GM12878 (cell line): ENCODE data around the gene VSX1. TPM values are rescaled to one million over a fixed set of nuclear protein-coding genes. Genes with fewer than 3 reads are reported as not detected.

Experiments
- ATAC-seq: fragments of 200-7000 bp; cut with Tn5 transposase; 3 replicates; pipeline ENCODE4 v1.9.1; 2020; ENCODE audit warnings: mild to moderate bottlenecking, moderate library complexity
- BruUV-seq: library from RNA; stranded (reverse); fragments of 400-500 nt; replicated peaks from 2 replicates; lab custom pipeline; 2021; lab: Mats Ljungman, UMichigan
- CTCF ChIA-PET: fragments of 300-600 bp; sonication (Branson Sonifier 250); formaldehyde crosslinking; extraction: SDS; loops from one replicate; lab custom pipeline; 2021; ENCODE audit warnings: inconsistent platforms; lab: Yijun Ruan, JAX
- POLR2A ChIA-PET: fragments of 350-600 bp; formaldehyde crosslinking; extraction: SDS; loops from one replicate; lab custom pipeline; 2021; ENCODE audit warnings: inconsistent platforms; lab: Charles Lee
- RAD21 ChIA-PET: fragments of 300-600 bp; sonication (Branson Sonifier 250); formaldehyde crosslinking; loops from one replicate; lab custom pipeline; 2023; ENCODE audit warnings: antibody characterized with exemption; ENCODE audit not compliant: unreplicated experiment; lab: Charles Lee
- SMC1A ChIA-PET: fragments of 300-600 bp; sonication (Branson Sonifier 250); formaldehyde crosslinking; loops from one replicate; lab custom pipeline; 2023; ENCODE audit not compliant: unreplicated experiment, uncharacterized antibody; lab: Charles Lee
- DNase-seq: peaks from one replicate; pipeline ENCODE4 v3.0.0-alpha.2; 2011; ENCODE audit warnings: low read depth, low spot score
- FAIRE-seq: peaks from 3 replicates; lab custom pipeline; 2011; peaks lifted over from hg19 to GRCh38; lab: Jason Lieb, UNC
- H2AFZ ChIP-seq: 2 replicates; pipeline ENCODE4 v1.6.0; 2011; ENCODE audit warnings: low read depth, low read length, control low read depth; ENCODE audit not compliant: control insufficient read depth
- H3K27ac ChIP-seq: 2 replicates; pipeline ENCODE4 v1.5.1; 2011; ENCODE audit warnings: control low read depth; ENCODE audit not compliant: control insufficient read depth, insufficient read depth
- H3K27me3 ChIP-seq, 2 experiments: replicated peaks in 1 of 2; 2 replicates each; pipeline versions ENCODE4 v1.6.0 to v1.6.1; 2011; ENCODE audit warnings: low read length in 1 of 2; ENCODE audit not compliant: control insufficient read depth in 2 of 2, insufficient read depth in 2 of 2
- H3K36me3 ChIP-seq, 2 experiments: 2 replicates each; pipeline ENCODE4 v1.5.1; 2011; ENCODE audit warnings: low read length in 1 of 2; ENCODE audit not compliant: control insufficient read depth in 2 of 2, insufficient read depth in 2 of 2
- H3K4me1 ChIP-seq: 2 replicates; pipeline ENCODE4 v1.6.1; 2011; ENCODE audit warnings: mild to moderate bottlenecking, low read length, moderate library complexity, mixed read lengths; ENCODE audit not compliant: control insufficient read depth, insufficient read depth
- H3K4me2 ChIP-seq: 2 replicates; pipeline ENCODE4 v1.6.0; 2011; ENCODE audit warnings: control low read depth; ENCODE audit not compliant: control insufficient read depth, insufficient read depth
- H3K4me3 ChIP-seq: fragments of 200-600 bp; sonication (generic); 2 replicates; pipeline ENCODE4 v1.5.1; 2016
- H3K79me2 ChIP-seq: 2 replicates; pipeline ENCODE4 v1.6.0; 2011; ENCODE audit warnings: low read length; ENCODE audit not compliant: control insufficient read depth, insufficient read depth
- H3K9ac ChIP-seq: 2 replicates; pipeline ENCODE4 v1.8.0; 2011; ENCODE audit warnings: low read length, control low read depth, mixed read lengths; ENCODE audit not compliant: control insufficient read depth, insufficient read depth
- H3K9me3 ChIP-seq: replicated peaks from 3 replicates; pipeline ENCODE4 v1.5.1; 2011; ENCODE audit warnings: mild to moderate bottlenecking, low read length; ENCODE audit not compliant: control insufficient read depth, insufficient read depth
- H4K20me1 ChIP-seq: 2 replicates; pipeline ENCODE4 v1.6.0; 2011; ENCODE audit not compliant: control insufficient read depth, insufficient read depth
- BMI1 ChIP-seq: fragments of 450-650 bp; IDR thresholded peaks from 2 replicates; pipeline ENCODE4 v1.6.1; 2016; ENCODE audit warnings: mild to moderate bottlenecking, moderate library complexity, borderline replicate concordance
- BRCA1 ChIP-seq: IDR thresholded peaks from 2 replicates; pipeline ENCODE4 v1.6.1; 2011; ENCODE audit warnings: low read depth, low read length, improper control_type of control experiment
- CBX3 ChIP-seq: fragments of 200-600 bp; sonication (generic); IDR thresholded peaks from 2 replicates; pipeline ENCODE4 v1.6.1; 2016; ENCODE audit warnings: low read depth, borderline replicate concordance
- CHD1 ChIP-seq: IDR thresholded peaks from 2 replicates; pipeline ENCODE4 v1.6.1; 2012; ENCODE audit warnings: low read depth, low read length, improper control_type of control experiment
- IRF5 ChIP-seq: fragments of 450-650 bp; IDR thresholded peaks from 2 replicates; pipeline ENCODE4 v1.6.1; 2017; ENCODE audit warnings: borderline replicate concordance
- MTA3 ChIP-seq: IDR thresholded peaks from 2 replicates; pipeline ENCODE4 v1.6.1; 2012; ENCODE audit warnings: low read length, inconsistent platforms, borderline replicate concordance
- MXI1 ChIP-seq: fragments of 150-350 bp; IDR thresholded peaks from 2 replicates; pipeline ENCODE4 v1.6.1; 2011; ENCODE audit warnings: low read depth, mild to moderate bottlenecking, inconsistent platforms, low read length, improper control_type of control experiment
- NR2F1 ChIP-seq: fragments of 450-650 bp; conservative IDR thresholded peaks from 2 replicates; pipeline ENCODE4 v1.6.1; 2017; ENCODE audit warnings: mild to moderate bottlenecking
- PAX5 ChIP-seq: IDR thresholded peaks from 2 replicates; pipeline ENCODE4 v1.6.1; 2011; ENCODE audit warnings: low read depth, low read length, borderline replicate concordance
- POLR2AphosphoS5 ChIP-seq: IDR thresholded peaks from 2 replicates; pipeline ENCODE4 v1.6.1; 2011; ENCODE audit warnings: mild to moderate bottlenecking, low read length, inconsistent platforms
- POU2F2 ChIP-seq: IDR thresholded peaks from 3 replicates; pipeline ENCODE4 v1.6.1; 2011; ENCODE audit warnings: low read depth, mild to moderate bottlenecking, low read length, borderline replicate concordance
- RAD51 ChIP-seq: fragments of 450-650 bp; IDR thresholded peaks from 2 replicates; pipeline ENCODE4 v1.6.1; 2016; ENCODE audit warnings: moderate library complexity, mild to moderate bottlenecking, inconsistent platforms
- REST ChIP-seq: IDR thresholded peaks from 2 replicates; pipeline ENCODE4 v1.6.1; 2012; ENCODE audit warnings: mild to moderate bottlenecking, low read depth, low read length
- RFX5 ChIP-seq: IDR thresholded peaks from 2 replicates; pipeline ENCODE4 v1.6.1; 2011; ENCODE audit warnings: low read depth, low read length, improper control_type of control experiment
- SIN3A ChIP-seq: IDR thresholded peaks from 2 replicates; pipeline ENCODE4 v1.6.1; 2012; ENCODE audit warnings: low read depth, low read length, improper control_type of control experiment
- SUPT20H ChIP-seq: IDR thresholded peaks from 2 replicates; pipeline ENCODE4 v1.6.1; 2011; ENCODE audit warnings: low read depth, mild to moderate bottlenecking, low read length, moderate library complexity, borderline replicate concordance; ENCODE audit not compliant: control insufficient read depth
- WGBS: methylation state at CpG from one replicate; pipeline ENCODE4 v1.1.6; 2016; ENCODE audit warnings: low lambda C conversion rate; ENCODE audit not compliant: insufficient replicate concordance, insufficient coverage; ENCODE audit errors: missing lambda C conversion rate; 5-methylcytosine and 5-hydroxymethylcytosine counted together
- in situ Hi-C: fragments of 300-500 bp; cut with MboI; formaldehyde crosslinking; loops from 9 replicates; pipeline ENCODE4 v1.14.3; 2018; ENCODE audit warnings: mixed read lengths
- intact Hi-C: fragments of 100-400 bp; cut with micrococcal nuclease; formaldehyde crosslinking; loops from one replicate; pipeline ENCODE4 v1.14.2; 2022; ENCODE audit not compliant: unreplicated experiment
- polyA plus RNA-seq, 11 experiments: library from polyadenylated mRNA; depleted of rRNA in 4 of 11; unstranded in 6 of 11; stranded (reverse) in 5 of 11; fragments of >200 nt; fragmentation: Nextera tagmentation in 4 of 11; fragmentation: Illumina TruSeq in 1 of 11; extraction: Ambion mirVana in 4 of 11; extraction: Trizol in 1 of 11; gene quantifications; 1 replicate in 1 of 11; 2 replicates in 10 of 11; pipeline versions ENCODE4 v1.2.1 to v1.2.3, GENCODE V29; 2011 to 2016; ENCODE audit warnings: inconsistent platforms in 2 of 11, missing spikeins in 2 of 11, low read depth in 1 of 11
- total RNA-seq, 4 experiments: library from RNA; depleted of rRNA in 3 of 4; stranded (reverse); fragments of >200 nt in 3 of 4; fragmentation: Illumina TruSeq in 1 of 4; extraction: Trizol in 1 of 4; gene quantifications; 2 replicates each; pipeline versions ENCODE4 v1.2.1 to v1.2.3, GENCODE V29; 2013 to 2021
- TF ChIP-seq, protein P1 (sequence below): fragments of 450-650 bp; IDR thresholded peaks from 2 replicates; pipeline ENCODE4 v1.6.1; 2016; ENCODE audit warnings: mild to moderate bottlenecking

The VSX1 gene
- total and polyA plus RNA-seq, 10 of the 15 experiments (the other 5 are each of a cell fraction or from before 2014, with no cell fraction given) = 0.05 TPM; not detected in 9

DNA sequence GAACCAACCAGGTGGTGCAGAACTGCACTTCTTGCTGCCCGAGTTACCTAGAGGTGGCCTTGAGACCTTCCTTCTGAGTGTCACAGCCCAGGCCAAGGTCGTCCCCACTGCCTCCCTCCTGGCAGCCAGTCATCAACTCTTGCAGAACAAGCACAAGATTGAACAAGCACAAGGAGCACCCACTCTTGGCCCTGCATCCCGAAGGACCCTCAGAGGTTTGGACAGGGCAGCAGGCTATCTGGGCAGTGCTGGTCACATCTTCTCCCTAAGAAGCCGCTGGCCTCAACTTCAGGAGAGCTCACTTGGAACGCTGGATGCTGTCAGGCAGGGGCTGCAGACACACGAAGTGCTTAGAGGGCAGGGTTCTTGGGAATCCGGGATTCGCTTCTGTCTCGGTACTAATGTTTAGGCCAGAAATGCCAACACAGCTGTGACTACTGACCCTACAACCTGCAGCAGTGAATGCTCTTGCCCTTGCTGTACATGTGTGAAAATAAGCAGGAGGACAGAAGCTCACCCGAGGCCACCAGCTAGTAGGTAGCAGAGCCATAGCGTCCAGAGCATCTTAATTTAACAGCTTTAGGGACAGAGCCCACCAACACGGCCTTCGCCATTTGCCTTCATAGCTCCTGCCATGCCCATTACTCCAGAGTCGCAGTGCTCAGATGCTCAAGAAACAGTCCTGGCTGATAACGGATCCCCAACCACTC is 20.0 kb downstream of the VSX1 start:
- ChIA-PET CTCF (interaction anchor here (1.1 to 12.6 kb wide), 5 partner anchors 12 to 338 kb away, joined by 3 to 244 read pairs (median 3); partner anchors contain the start of gene APMAP), SMC1A (interaction anchor here (0.8 to 6.4 kb wide), 9 partner anchors 13 to 346 kb away, joined by 3 to 116 read pairs (median 3); partner anchors contain the start of genes APMAP and GINS1), RAD21 (interaction anchor here (0.8 to 9.2 kb wide), 3 partner anchors 25 to 117 kb away, joined by 3 to 87 read pairs (median 4); partner anchors contain the start of gene APMAP), POLR2A (interaction anchor here (0.6 kb wide), 1 partner anchor 64 kb away, joined by 3 read pairs; no protein-coding TSS in a partner anchor)
- no peak for ATAC-seq
- no peak overlapping the region for H3K4me2 ChIP-seq
- intact Hi-C loops (no loop called here), in situ Hi-C loops (loop anchor here (5.0 to 25.0 kb wide), 3 partner anchors 70 to 1700 kb away; partner anchors contain the start of genes APMAP, GZF1 and NXT1)
- H3K9me3 ChIP-seq = no peaks in the 10 kb centered on the region
- no peak overlapping the region for H3K9ac ChIP-seq
- H4K20me1 ChIP-seq = no peaks in the 10 kb centered on the region
- H3K27ac ChIP-seq = no peak overlapping the region
- peaks cover 11% of the 10 kb centered on the region for H3K4me1 ChIP-seq
- peaks cover 7% of the 10 kb centered on the region for H3K79me2 ChIP-seq
- no peak overlapping the region for H3K4me3 ChIP-seq
- no peak overlapping the region for H2AFZ ChIP-seq
- FAIRE-seq = no peak
- H3K36me3 ChIP-seq = no peaks in the 10 kb centered on the region
- WGBS = 70% methylated on average over 15 of the region's 15 CpGs
- no TSS peak for BruUV-seq
- H3K27me3 ChIP-seq = peaks cover 0 to 4% of the 10 kb centered on the region in 2 experiments; a peak in 2 of 4 replicates
- DNase-seq = no peak
- no peak for TF ChIP-seq NR2F1
- no peak for TF ChIP-seq PAX5
- TF ChIP-seq CHD1 = no peak
- no peak for TF ChIP-seq SIN3A
- TF ChIP-seq POLR2AphosphoS5 = no peak
- no peak for TF ChIP-seq MXI1
- no peak for TF ChIP-seq RFX5
- TF ChIP-seq RAD51 = no peak
- no peak for TF ChIP-seq MTA3
- no peak for TF ChIP-seq POU2F2
- TF ChIP-seq, protein P1, sequence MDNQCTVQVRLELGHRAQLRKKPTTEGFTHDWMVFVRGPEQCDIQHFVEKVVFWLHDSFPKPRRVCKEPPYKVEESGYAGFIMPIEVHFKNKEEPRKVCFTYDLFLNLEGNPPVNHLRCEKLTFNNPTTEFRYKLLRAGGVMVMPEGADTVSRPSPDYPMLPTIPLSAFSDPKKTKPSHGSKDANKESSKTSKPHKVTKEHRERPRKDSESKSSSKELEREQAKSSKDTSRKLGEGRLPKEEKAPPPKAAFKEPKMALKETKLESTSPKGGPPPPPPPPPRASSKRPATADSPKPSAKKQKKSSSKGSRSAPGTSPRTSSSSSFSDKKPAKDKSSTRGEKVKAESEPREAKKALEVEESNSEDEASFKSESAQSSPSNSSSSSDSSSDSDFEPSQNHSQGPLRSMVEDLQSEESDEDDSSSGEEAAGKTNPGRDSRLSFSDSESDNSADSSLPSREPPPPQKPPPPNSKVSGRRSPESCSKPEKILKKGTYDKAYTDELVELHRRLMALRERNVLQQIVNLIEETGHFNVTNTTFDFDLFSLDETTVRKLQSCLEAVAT = no peak
- no peak for TF ChIP-seq REST
- TF ChIP-seq SUPT20H = no peak
- no peak for TF ChIP-seq BRCA1
- TF ChIP-seq IRF5 = no peak
- TF ChIP-seq CBX3 = no peak
- TF ChIP-seq BMI1 = no peak
